ENCODE data around the gene RAB4B.

The RAB4B gene

DNA sequence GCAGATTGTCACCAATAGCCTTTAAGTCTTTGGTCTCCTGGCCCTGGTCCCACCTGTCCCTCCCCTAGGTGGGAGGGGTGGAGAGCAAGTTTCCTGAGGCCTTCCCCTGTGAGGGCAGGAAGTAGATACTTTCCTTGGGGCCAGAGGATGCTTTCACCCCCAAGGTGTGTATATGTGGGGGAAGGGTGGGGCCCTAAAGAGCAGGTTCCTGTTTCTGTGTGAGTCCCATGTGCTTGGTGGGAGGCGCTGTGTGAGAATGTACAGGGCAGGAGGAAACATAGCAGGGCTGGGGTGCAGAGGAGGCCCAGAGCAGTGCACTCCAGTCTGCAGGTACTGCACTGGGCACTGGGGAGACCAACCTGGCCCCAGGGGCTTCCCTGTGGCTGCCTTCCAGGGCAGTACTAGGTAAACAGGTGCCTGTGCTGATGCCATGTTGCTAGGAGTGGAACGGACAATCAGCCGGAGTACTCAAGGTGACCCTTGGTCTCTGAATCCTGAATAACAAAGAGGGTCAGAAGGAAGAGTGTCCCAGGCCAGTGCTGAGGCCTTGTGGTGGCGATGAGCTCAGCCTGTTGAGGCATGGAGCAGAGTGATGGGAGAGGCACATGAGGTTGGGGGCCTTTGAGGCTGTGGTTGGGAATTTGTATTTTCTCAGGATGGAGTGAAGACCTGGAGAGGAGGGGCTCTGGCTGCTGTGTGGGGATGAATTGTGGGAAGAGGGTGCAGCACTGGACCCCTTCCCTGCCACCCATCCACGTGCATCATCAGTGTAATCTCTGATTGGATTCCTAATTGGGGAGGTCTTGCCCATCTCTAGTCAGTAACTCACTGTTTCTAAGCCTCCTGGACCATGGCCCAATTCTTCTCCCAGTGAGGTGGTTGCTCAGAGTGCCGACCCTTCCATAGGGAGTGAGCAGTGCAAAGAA lies 26.1 kb downstream of the RAB4B start:
- no peak overlapping the region for H3K4me3 ChIP-seq (ENCODE audit: control insufficient read depth, low read depth, low read length)
- DNase-seq (ENCODE audit: low read depth) = no peak
- TF ChIP-seq, protein P1, sequence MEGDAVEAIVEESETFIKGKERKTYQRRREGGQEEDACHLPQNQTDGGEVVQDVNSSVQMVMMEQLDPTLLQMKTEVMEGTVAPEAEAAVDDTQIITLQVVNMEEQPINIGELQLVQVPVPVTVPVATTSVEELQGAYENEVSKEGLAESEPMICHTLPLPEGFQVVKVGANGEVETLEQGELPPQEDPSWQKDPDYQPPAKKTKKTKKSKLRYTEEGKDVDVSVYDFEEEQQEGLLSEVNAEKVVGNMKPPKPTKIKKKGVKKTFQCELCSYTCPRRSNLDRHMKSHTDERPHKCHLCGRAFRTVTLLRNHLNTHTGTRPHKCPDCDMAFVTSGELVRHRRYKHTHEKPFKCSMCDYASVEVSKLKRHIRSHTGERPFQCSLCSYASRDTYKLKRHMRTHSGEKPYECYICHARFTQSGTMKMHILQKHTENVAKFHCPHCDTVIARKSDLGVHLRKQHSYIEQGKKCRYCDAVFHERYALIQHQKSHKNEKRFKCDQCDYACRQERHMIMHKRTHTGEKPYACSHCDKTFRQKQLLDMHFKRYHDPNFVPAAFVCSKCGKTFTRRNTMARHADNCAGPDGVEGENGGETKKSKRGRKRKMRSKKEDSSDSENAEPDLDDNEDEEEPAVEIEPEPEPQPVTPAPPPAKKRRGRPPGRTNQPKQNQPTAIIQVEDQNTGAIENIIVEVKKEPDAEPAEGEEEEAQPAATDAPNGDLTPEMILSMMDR (IDR thresholded peaks at IDR 0.05; ENCODE audit: control insufficient read depth, insufficient read depth, low read depth, low read length, missing control alignments) = no peak

DNA sequence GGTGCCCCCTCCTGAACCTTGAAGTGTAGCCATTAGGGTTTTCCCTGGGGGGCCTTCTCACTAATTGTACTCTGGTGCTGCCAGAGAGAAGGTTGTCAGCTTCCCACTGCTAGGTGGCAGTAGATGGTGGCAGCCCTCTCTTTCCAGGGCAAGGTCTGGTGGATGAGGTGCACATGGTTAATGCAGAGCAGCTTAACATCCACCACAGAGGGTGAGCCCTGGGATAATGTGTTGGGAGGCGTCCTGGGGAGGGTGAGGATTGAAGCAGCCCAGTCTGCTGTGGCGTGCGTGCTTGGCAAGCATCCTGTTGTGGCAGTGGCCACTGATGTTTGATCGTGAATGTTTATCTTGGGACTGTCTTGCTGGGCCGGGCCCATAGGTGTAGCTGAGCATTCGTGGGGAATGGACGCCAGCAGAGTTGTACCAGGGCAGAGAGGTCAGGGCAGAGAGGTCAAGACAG lies 26.8 kb downstream of the RAB4B start:
- H3K4me3 ChIP-seq (ENCODE audit: control insufficient read depth, low read depth, low read length) = no peak overlapping the region
- TF ChIP-seq, protein P1 (IDR thresholded peaks at IDR 0.05; ENCODE audit: control insufficient read depth, insufficient read depth, low read depth, low read length, missing control alignments) = peak; percentile 16
- no peak for DNase-seq (ENCODE audit: low read depth)

DNA sequence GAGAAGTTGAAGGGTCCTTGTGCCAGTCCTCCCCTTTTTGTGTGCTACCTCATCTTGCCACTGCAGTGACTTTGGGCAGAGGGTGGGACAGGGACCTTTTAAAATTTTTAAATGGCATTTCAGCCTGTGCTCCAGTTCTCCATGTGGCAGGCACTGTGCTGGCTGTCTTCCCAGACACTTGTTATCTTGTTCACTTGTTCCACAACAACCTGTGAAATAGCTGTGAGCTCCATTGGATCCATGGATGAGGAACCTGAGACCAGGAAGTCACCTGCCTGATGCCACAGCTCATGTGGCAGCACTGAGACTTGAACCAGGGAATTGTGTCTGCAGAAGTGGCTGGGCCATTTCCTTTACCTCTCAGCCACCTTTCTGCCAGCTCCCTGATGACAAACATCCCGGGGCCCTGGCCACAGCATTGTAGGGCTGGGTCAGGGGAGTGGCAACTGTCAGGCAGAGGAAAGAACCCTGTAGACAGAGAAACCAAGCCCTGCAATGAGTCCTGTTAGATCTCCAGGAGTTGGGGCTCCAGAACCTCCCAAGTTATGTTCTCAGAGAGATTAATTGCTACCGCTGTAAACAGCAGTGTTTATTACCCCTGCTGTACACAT lies 27.3 kb downstream of the RAB4B start:
- TF ChIP-seq, protein P1 (IDR thresholded peaks at IDR 0.05; ENCODE audit: control insufficient read depth, insufficient read depth, low read depth, low read length, missing control alignments) = no peak
- no peak for DNase-seq (ENCODE audit: low read depth)
- H3K4me3 ChIP-seq (ENCODE audit: control insufficient read depth, low read depth, low read length) = no peak overlapping the region

DNA sequence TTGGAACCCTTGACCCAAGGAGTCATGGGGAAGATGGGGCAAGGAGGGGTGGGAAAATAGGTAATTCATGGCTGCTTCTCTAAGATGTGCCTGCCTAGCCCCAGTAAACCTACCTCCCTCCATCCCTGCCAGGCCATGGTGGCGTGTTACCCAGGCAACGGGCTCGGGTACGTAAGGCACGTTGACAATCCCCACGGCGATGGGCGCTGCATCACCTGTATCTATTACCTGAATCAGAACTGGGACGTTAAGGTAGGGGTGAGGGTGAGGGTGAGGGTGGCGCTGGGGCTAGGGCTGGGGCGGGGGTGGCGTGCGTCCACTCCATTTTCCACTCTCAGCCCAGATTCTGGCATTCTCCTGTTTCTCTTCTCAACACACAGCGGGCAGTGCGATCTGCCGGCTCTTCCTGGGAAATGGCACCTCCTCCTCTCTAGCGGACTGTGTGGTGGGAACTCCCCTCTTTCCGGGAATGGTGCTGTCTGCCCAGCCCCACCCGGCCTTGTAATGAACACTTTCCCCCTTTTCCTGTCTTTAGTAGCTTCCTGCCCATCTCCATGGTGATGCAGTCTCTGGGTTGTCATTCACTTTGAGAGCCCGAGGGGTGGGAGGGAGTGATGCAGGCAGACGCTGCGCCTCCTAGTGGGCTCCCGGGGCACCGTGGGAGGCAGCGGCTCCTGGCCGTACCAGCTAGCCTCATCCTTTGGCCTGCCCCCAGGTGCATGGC lies 28.5 kb downstream of the RAB4B start:
- no peak overlapping the region for H3K4me3 ChIP-seq (ENCODE audit: control insufficient read depth, low read depth, low read length)
- TF ChIP-seq, protein P1 (IDR thresholded peaks at IDR 0.05; ENCODE audit: control insufficient read depth, insufficient read depth, low read depth, low read length, missing control alignments) = peak; percentile 97
- peak; percentile 78 for DNase-seq (ENCODE audit: low read depth)

DNA sequence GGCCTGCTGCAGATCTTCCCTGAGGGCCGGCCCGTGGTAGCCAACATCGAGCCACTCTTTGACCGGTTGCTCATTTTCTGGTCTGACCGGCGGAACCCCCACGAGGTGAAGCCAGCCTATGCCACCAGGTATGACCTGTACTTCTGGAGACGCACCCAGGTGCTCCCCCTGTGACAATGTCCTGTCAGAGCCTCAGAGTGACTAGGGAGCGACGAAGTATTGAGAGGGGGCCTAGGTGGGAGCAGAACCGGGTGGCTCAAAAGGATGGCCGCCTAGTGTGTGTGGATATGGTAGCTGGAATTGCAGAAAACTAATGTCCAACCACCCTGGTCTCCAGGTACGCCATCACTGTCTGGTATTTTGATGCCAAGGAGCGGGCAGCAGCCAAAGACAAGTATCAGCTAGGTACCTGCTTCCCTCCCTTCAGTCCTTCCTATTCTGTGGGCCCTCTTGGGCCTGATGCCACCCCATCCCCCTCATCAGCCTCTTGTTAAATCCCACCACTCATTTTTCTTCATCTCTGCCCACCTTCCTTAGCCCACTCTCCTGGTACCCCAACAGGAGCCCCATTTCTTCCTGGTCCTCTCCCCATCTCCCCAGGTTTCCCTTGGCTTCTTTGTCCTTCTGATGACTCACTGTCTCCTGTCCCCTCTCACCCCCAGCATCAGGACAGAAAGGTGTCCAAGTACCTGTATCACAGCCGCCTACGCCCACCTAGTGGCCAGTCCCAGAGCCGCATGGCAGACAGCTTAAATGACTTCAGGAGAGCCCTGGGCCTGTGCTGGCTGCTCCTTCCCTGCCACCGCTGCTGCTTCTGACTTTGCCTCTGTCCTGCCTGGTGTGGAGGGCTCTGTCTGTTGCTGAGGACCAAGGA lies 29.3 kb downstream of the RAB4B start:
- no peak overlapping the region for H3K4me3 ChIP-seq (ENCODE audit: control insufficient read depth, low read depth, low read length)
- TF ChIP-seq, protein P1 (IDR thresholded peaks at IDR 0.05; ENCODE audit: control insufficient read depth, insufficient read depth, low read depth, low read length, missing control alignments) = peak; percentile 4
- no peak for DNase-seq (ENCODE audit: low read depth)

DNA sequence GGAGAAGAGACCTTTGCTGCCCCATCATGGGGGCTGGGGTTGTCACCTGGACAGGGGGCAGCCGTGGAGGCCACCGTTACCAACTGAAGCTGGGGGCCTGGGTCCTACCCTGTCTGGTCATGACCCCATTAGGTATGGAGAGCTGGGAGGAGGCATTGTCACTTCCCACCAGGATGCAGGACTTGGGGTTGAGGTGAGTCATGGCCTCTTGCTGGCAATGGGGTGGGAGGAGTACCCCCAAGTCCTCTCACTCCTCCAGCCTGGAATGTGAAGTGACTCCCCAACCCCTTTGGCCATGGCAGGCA lies 29.9 kb downstream of the RAB4B start:
- no peak for DNase-seq (ENCODE audit: low read depth)
- TF ChIP-seq, protein P1 (IDR thresholded peaks at IDR 0.05; ENCODE audit: control insufficient read depth, insufficient read depth, low read depth, low read length, missing control alignments) = no peak
- no peak overlapping the region for H3K4me3 ChIP-seq (ENCODE audit: control insufficient read depth, low read depth, low read length)

Data from AG09309 (cell line).